Measurements from ENCODE around the gene NFATC1. TPM values are rescaled to one million over a fixed set of nuclear protein-coding genes. Genes with fewer than 3 reads are reported as not detected.

The NFATC1 gene
- polyA plus RNA-seq, 2 of the 4 experiments (the other 2 are of a cell fraction): 0.52 to 1.7 TPM

DNA sequence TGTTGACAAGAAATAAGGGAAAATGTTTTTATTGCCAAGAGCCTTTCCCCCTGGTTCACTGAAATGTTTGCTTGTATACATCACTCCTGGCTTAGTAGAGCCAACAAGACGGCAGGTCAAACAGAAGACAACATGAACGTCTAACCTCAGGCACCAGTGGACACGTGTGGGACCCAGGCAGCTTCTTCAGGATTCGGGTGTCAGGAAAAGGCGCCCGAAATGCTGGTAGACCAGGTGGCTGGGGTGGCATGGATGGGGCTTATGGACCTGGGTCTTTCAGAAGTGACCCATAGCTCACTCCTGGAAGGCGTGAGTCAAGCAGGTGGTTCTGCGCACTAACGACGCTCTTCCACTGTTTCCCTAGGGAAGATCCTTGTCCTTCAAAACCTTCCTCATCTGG lies 23.3 kb upstream of the NFATC1 start:
- Histone ChIP-seq H3K4me3 (no peak overlapping the region), H3K4me1 (no peaks in the 10 kb centered on the region), H3K27ac (no peak overlapping the region), H3K4me2 (no peak overlapping the region), H3K9me3 (no peaks in the 10 kb centered on the region)
- DNase-seq (ENCODE audit: low read depth in 1 of 2, low spot score in 1 of 2): no peak
- CTCF ChIA-PET: interaction anchor here (0.6 to 2.3 kb wide), 4 partner anchors 10 to 157 kb away, joined by 3 to 8 read pairs (median 3); no protein-coding TSS in a partner anchor
- no peak for ATAC-seq
- POLR2A ChIA-PET: no interaction called here
- no peak for FAIRE-seq
- TF ChIP-seq CHD2 (IDR thresholded peaks at IDR 0.05; ENCODE audit: low read length, partially characterized antibody) (no peak), TP53 (CRISPR knock-in tag; IDR thresholded peaks at IDR 0.05) (no peak)
- 87% methylated on average over 10 of the region's 10 CpGs for WGBS (ENCODE audit: missing lambda C conversion rate)

- no peak overlapping the region for H3K4me3 ChIP-seq
- ATAC-seq: no peak
- 88% methylated on average over 2 of the region's 2 CpGs for WGBS (ENCODE audit: missing lambda C conversion rate)
- TF ChIP-seq RARB (CRISPR knock-in tag; IDR thresholded peaks at IDR 0.05): no peak
- TF ChIP-seq PHF8 (IDR thresholded peaks at IDR 0.05; ENCODE audit: borderline replicate concordance, low read depth): no peak
- no peak for TF ChIP-seq PBX3 (IDR thresholded peaks at IDR 0.05)
- TF ChIP-seq, protein P1, sequence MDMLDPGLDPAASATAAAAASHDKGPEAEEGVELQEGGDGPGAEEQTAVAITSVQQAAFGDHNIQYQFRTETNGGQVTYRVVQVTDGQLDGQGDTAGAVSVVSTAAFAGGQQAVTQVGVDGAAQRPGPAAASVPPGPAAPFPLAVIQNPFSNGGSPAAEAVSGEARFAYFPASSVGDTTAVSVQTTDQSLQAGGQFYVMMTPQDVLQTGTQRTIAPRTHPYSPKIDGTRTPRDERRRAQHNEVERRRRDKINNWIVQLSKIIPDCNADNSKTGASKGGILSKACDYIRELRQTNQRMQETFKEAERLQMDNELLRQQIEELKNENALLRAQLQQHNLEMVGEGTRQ (IDR thresholded peaks at IDR 0.05): no peak
- no peak for TF ChIP-seq KDM5A (IDR thresholded peaks at IDR 0.05)
- no peak for TF ChIP-seq HES2 (IDR thresholded peaks at IDR 0.05)
- TF ChIP-seq EHF (CRISPR knock-in tag; IDR thresholded peaks at IDR 0.05): no peak
- no peak for TF ChIP-seq CBX2 (IDR thresholded peaks at IDR 0.05; ENCODE audit: borderline replicate concordance, low read depth)
- no peak for TF ChIP-seq RAD21 (conservative IDR thresholded peaks at IDR 0.05 in 1 of 2, IDR thresholded peaks at IDR 0.05 in 1 of 2)
- no peak for TF ChIP-seq POLR2AphosphoS2 (conservative IDR thresholded peaks at IDR 0.05; ENCODE audit: low read length)
- TF ChIP-seq GATA3 (IDR thresholded peaks at IDR 0.05; ENCODE audit: borderline replicate concordance): no peak
- POLR2A ChIA-PET: no interaction called here
- no peak for FAIRE-seq
- CTCF ChIA-PET: interaction anchor here (0.6 to 2.3 kb wide), 4 partner anchors 11 to 157 kb away, joined by 3 to 8 read pairs (median 3); no protein-coding TSS in a partner anchor
- H3K27ac ChIP-seq: no peak overlapping the region
- no peaks in the 10 kb centered on the region for H3K9me3 ChIP-seq
- H3K4me1 ChIP-seq: no peaks in the 10 kb centered on the region
- H3K4me2 ChIP-seq: no peak overlapping the region
- DNase-seq (ENCODE audit: low read depth in 1 of 2, low spot score in 1 of 2): no peak
Measured at GRCh38 chr18:79372991-79373390, 22.7 kb upstream of the NFATC1 start.

DNA sequence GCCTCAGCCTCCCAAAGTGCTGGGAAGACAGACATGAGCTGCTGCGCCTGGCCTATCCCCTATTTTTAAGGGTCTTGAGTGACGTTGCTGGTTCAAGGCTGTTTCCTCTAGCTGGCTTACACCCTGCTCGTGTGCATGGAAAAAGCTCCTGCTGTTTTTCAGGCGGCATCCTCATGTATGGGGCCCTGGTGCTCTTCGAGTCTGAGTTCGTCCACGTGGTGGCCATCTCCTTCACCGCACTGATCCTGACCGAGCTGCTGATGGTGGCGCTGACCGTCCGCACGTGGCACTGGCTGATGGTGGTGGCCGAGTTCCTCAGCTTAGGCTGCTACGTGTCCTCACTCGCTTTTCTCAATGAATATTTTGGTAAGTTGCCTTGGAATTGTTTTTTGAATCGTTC lies 22.0 kb upstream of the NFATC1 start:
- H3K4me1 ChIP-seq: no peaks in the 10 kb centered on the region
- no peak for FAIRE-seq
- ChIA-PET CTCF (interaction anchor here (2.3 kb wide), 1 partner anchor 156 kb away, joined by 8 read pairs; no protein-coding TSS in a partner anchor), POLR2A (no interaction called here)
- no peak overlapping the region for H3K4me3 ChIP-seq
- no peaks in the 10 kb centered on the region for H3K9me3 ChIP-seq
- ATAC-seq: no peak
- no peak for DNase-seq (ENCODE audit: low read depth in 1 of 2, low spot score in 1 of 2)
- no peak overlapping the region for H3K27ac ChIP-seq
- no peak overlapping the region for H3K4me2 ChIP-seq
- WGBS (ENCODE audit: missing lambda C conversion rate): 93% methylated on average over 17 of the region's 17 CpGs
- TF ChIP-seq HOXB5 (CRISPR knock-in tag; IDR thresholded peaks at IDR 0.05): no peak
- no peak for TF ChIP-seq JUN (IDR thresholded peaks at IDR 0.05)
- no peak for TF ChIP-seq PHF8 (IDR thresholded peaks at IDR 0.05; ENCODE audit: borderline replicate concordance, low read depth)
- TF ChIP-seq RARB (CRISPR knock-in tag; IDR thresholded peaks at IDR 0.05): no peak
- no peak for TF ChIP-seq HES2 (IDR thresholded peaks at IDR 0.05)
- no peak for TF ChIP-seq EHF (CRISPR knock-in tag; IDR thresholded peaks at IDR 0.05)
- TF ChIP-seq FOXS1 (CRISPR knock-in tag; IDR thresholded peaks at IDR 0.05): no peak
- TF ChIP-seq ZFP36 (IDR thresholded peaks at IDR 0.05; ENCODE audit: borderline replicate concordance, partially characterized antibody): no peak
- TF ChIP-seq PBX3 (IDR thresholded peaks at IDR 0.05): no peak
- no peak for TF ChIP-seq EP300 (IDR thresholded peaks at IDR 0.05)
- TF ChIP-seq NFE2L2 (conservative IDR thresholded peaks at IDR 0.05; ENCODE audit: low read length): no peak
- TF ChIP-seq, protein P2, sequence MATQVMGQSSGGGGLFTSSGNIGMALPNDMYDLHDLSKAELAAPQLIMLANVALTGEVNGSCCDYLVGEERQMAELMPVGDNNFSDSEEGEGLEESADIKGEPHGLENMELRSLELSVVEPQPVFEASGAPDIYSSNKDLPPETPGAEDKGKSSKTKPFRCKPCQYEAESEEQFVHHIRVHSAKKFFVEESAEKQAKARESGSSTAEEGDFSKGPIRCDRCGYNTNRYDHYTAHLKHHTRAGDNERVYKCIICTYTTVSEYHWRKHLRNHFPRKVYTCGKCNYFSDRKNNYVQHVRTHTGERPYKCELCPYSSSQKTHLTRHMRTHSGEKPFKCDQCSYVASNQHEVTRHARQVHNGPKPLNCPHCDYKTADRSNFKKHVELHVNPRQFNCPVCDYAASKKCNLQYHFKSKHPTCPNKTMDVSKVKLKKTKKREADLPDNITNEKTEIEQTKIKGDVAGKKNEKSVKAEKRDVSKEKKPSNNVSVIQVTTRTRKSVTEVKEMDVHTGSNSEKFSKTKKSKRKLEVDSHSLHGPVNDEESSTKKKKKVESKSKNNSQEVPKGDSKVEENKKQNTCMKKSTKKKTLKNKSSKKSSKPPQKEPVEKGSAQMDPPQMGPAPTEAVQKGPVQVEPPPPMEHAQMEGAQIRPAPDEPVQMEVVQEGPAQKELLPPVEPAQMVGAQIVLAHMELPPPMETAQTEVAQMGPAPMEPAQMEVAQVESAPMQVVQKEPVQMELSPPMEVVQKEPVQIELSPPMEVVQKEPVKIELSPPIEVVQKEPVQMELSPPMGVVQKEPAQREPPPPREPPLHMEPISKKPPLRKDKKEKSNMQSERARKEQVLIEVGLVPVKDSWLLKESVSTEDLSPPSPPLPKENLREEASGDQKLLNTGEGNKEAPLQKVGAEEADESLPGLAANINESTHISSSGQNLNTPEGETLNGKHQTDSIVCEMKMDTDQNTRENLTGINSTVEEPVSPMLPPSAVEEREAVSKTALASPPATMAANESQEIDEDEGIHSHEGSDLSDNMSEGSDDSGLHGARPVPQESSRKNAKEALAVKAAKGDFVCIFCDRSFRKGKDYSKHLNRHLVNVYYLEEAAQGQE (IDR thresholded peaks at IDR 0.05): no peak
- TF ChIP-seq CTCF (IDR thresholded peaks at IDR 0.05): no peak
- TF ChIP-seq SREBF2 (IDR thresholded peaks at IDR 0.05): no peak
- no peak for TF ChIP-seq TP53 (CRISPR knock-in tag; IDR thresholded peaks at IDR 0.05)
- no peak for TF ChIP-seq RAD21 (conservative IDR thresholded peaks at IDR 0.05 in 1 of 2, IDR thresholded peaks at IDR 0.05 in 1 of 2)
- no peak for TF ChIP-seq ZC3H11A (IDR thresholded peaks at IDR 0.05)
- TF ChIP-seq BHLHE40 (IDR thresholded peaks at IDR 0.05; ENCODE audit: low read depth, low read length): no peak
